Globus pallidus (tissue), 1 donor: ENCODE data around the gene CRB2.

Experiments
- DNase-seq: peaks from one replicate; pipeline ENCODE4 v3.0.0-alpha.2; 2015; ENCODE audit warnings: low spot score

Gene CRB2

DNA sequence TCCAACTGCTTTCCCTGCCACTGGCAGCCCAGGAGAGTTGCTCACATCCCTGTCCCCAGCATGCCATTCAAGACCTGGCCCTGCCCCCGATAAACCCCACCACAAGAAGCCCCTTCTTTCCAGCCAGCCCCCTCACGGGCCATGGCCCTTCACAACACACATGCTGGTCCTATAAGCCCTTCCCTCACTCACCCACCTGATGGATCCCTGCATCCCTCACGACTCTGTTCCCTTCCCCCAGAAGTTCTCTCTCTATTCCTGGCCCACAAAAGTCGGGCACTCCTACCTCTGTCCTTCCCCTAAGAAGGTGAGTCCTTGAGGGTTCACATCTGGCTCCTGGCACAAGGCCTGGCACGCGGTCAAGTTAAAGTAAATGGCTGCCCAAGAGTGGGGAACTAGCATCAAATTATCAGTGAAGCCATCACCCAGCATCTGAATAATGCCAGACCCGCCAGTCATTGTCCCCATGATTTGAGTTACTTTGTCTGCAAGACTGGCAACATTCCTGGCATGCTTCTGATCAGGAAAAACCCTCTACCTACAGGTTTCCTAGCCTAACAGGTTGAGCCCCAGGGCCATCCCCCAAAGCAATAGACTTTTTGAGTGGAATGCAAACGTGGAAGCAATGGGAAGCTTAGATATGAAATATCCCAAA lies 65.9 kb downstream of the CRB2 start:
- no peak for DNase-seq

DNA sequence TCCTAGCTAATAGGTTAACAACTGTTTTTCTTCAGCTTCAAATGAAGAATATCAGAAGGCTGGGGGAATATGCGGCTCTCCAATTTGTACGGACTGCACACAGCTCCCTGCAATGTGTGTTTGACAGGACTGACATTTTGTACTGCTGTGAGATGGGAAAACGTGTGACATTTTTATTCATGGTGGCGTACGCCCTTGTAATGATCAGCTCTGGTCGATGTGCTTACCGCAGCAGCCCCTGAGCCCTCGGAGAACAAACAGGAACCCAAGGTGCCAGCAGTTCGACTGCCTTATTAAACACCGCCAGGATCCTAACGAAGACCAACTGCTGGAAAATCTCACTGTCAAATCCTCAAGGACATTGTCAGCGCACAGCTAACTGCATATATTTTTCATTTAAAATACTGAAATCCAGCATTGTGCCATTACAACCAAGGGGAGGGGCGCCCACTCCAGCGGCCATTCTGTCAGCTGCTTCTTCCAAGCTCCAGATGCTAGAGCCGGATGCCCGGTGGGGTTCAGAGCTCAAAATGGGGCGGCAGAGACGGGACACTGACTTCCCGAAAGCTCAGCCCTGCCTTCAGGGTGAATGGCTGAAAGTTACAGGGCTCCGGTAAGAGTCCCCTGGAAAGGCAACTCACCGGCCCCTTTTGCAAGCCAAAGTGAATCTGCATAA lies 66.8 kb downstream of the CRB2 start:
- no peak for DNase-seq

DNA sequence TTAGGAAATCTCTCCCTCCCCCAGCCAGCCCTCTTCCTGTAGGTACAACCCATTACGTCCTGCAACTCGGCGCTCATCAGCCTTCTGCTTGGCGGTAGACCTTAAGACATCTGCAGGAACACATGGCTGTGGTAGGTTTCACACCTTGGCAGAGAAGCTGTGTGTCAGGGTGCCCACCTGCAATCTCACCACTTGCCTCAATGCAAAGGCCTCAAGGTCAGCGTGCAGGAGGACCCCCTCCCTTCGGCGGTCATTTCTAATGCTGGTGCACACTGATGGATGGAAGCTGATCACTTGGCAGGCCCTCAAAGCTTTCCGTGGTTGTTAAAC lies 67.3 kb downstream of the CRB2 start:
- DNase-seq = no peak

DNA sequence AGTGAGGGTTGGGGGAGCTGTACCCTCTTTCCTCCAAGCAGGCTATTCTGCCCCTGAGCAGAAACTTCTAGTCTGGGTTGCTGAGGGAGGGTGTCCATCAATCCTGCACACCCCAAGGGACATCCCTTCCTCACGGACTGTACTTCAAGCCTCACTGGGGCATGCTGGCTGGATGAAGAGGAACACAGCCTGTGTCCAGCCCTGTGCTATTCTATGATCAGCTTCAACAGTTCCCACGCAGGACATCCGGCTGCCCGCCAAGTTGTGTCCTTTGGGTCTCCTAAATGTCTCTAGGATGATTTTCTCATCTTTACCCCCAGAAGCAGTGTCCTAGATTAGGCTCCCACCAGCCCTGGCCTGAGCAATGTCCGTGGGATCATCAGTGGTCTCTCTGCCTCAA lies 68.1 kb downstream of the CRB2 start:
- DNase-seq = no peak

DNA sequence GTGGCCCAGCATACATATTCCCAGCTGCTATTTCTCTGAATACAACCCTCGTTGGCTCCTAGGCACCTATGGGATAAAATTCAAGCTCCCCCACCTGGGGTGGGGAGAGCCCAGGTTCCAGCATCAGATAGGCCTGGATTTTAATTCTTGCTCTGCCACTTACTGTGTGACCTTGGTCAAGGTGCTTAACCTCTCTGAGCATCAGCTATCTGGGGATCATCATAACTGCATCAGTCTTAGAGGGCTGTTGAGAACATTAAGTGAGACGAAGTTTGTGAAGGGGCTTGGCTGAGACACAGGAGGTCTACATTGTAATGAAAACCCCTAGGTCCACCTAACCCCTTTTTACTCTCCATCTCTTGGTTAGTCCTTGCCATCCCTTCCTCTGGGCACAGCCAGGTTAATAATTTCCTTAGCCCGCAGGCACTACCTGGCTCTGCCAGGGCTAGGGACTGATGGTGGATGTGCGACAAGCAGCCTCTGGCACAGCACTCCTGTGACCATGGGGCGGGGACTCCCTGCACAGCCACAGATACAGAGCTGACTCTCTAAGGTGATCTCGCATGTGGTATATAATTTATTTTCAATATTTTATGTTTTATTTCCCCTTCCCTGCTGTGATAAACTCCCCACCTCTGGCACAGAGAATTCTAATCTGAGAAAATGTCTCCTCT lies 68.7 kb downstream of the CRB2 start:
- DNase-seq = no peak

DNA sequence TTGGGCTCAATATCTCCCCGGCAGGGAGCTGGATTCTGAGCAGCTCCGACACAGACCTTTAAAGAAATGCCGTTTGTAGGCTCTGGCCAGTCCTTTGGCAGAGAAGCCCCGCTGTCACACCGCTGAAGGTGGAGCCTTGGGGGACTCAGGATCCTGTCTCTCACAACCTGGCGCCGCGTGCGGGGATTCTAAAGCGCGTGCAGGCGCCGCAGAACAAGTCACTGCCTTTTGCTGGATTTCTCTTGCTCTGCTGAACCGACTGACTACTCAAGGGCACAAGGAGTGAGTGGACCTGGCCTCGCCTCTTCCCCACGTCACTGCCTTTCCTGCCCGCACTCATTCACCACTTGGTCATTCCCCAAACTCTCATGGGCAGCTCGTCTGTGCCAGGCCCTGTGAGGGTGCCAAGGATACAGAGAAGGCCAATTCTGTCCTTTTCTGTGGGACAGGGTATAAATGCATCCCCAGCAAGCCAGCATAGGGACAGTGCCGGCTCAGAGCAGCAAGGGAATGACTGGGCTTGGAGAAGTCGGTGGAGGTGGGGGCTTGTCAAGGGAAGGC lies 69.3 kb downstream of the CRB2 start:
- peak; percentile 66 for DNase-seq

DNA sequence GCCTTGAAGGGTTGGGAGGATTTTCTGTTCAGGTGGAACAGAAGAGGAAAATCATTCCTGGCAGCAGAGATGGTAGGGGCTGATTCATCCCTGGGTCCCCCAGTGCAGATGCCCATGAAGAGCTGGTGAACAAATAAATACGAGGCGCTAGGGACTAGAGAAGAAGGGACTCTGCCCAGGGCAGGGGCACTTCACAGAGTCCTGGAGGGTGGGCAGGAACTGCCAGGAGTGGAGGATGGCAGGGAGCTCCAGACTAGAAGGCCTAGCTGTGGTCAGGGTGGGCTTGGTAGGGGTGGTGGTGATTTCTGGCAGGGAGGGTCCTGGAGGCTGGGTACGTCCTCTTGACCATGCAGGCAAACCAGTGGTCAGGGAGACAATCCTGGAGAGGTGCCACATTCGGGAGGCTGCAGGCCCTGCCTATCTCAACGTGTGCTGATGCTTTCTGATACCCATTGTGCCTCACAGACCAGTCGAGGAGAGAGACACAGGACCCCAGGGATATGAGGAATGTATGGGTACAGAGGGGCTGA lies 69.9 kb downstream of the CRB2 start:
- no peak for DNase-seq

DNA sequence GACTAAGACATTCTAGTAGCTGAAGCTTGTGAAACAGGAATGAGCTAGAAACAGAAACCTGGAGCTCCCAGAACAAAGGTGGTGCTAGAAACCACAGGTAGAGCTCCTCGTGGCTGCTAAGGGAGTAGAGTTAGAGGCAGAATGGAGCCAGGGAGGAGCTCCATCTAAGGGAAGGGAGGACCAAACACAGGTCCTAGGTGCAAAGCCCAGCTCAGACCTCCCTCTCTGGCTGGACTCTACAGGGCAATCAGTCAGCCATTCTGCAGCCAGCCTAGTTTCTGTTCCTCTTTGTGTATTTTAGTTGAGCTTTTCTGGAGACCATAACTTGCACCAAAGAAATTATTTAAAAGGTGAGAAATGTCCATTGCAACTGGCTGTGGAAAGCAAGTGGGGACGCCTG lies 70.4 kb downstream of the CRB2 start:
- DNase-seq = no peak
